GM19452 (cell line): Measurements from ENCODE around the gene FREY1.

Experiments used
- ATAC-seq: cut with Tn5 transposase; IDR thresholded peaks from one replicate; pipeline ENCODE4 v1.9.1; 2021; ENCODE audit not compliant: unreplicated experiment

The FREY1 gene

GRCh38 chr11:45896422-45896984, 10.6 kb downstream of the FREY1 start:
- no peak for ATAC-seq

GRCh38 chr11:45895553-45896259, 11.4 kb downstream of the FREY1 start:
- ATAC-seq: no peak

- no peak for ATAC-seq
Observed at GRCh38 chr11:45894555-45895247, 12.4 kb downstream of the FREY1 start.

DNA sequence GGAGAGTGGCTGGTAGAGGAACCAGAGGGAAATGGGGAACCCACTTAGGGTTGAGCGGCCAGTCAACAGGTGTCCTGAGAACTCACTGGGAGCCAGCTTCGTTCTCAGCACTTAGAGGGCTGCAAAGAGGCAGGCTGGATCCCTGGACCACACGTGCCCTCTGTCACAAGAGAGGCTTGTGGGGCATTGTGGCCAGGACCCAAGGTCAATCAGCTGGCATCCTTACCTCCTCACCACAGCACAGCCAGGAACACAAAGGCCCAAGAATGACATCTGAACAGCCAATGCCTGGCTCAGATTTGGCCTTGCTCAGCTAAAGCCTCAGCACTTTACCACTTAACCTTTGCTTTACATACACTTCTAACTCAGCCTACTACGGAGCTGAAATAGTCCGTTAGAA, 14.2 kb downstream of the FREY1 start:
- no peak for ATAC-seq

GRCh38 chr11:45890886-45891550, 16.1 kb downstream of the FREY1 start:
- ATAC-seq: no peak

- no peak for ATAC-seq
Observed at GRCh38 chr11:45889966-45890365, 17.1 kb downstream of the FREY1 start.

DNA sequence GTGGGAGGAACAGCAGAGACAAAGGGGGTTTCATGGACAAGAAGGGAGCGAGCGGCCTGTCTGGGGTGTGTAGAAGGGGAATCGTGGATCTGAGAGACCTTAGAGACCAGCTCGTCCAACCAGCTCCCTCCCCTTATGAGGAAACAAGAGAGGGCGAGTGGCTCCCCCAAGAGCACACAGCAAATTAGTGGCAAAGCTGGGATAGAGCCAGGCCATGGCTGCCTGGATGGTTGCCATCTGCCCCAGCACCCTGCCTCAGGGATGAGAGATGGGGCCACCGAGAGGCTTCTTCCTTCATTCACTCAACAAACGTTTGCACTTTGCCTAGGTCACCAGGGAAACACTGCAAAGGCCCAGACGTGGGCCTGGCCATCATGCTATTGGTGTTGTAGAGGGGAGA, 17.5 kb downstream of the FREY1 start:
- no peak for ATAC-seq

GRCh38 chr11:45887587-45887986, 19.5 kb downstream of the FREY1 start:
- no peak for ATAC-seq

DNA sequence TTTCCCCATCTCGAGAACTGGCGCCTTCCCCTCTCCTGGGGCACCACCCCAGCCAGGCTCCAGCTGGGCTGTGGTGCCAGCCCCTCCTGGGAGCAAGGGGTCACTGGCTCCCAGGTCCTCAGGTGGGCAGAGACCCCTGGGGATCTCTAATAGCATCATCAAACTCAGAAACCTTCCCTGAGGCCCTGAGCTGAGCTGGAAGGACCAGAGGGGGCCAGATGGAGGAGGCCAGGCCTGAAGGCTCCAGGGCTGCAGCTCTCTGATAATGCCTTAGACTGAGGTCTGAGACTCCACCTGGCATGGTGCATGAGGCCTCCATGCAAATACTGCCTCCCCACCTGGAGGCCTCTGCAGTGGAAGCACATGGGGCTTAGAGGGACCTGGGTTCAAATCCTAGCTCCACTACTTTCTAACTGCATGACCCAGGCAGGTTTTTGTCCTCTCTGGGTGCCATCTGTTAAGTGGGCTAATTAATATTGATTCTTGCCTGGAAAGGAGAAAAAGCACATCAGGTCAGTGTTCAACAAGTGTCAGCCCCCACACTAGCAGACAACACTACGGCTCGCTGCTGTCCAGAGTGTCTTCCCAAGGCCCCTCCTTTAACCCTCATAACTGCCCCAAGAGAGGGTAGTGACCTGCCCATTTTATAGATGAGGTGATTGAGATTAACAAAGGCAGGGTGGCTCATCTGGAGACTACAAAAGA, 20.1 kb downstream of the FREY1 start:
- no peak for ATAC-seq

GRCh38 chr11:45885921-45886721, 20.9 kb downstream of the FREY1 start:
- no peak for ATAC-seq

DNA sequence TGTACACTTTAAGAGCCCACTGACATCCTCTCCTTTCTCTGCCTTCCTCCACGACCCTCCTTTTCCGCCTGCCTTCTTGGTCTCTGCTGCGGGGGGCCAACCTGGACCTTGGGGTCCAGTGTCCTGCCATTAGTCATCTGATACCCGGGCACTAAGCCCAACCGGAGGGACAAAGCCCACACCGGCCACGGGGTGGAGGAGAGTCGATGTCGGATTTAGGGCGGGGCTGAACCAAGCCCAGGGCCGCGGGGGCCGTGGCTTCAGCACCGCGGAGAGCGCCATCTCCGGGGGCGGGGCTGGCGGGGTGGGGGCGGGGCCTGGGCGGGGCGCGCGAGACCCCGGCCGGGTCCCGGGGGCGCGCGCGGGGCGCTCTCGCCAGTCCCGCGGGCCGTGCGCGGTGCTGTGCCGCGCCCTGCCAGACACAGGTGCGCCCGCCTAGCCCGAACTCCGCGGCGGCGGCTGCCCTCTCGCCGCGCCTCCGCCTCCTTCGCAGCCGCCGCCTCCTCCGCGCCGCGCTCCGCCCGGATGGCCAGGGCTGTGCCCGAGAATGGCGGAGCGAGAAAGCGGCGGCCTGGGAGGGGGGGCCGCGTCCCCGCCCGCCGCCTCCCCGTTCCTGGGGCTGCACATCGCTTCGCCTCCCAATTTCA, 21.7 kb downstream of the FREY1 start, which contains the start of gene MAPK8IP1:
MAPK8IP1 (plus strand) TSS at position 378 of the 647 bp plus-strand sequence; CDS start at position 548, 170 bp downstream.
- peak; percentile 57 for ATAC-seq

DNA sequence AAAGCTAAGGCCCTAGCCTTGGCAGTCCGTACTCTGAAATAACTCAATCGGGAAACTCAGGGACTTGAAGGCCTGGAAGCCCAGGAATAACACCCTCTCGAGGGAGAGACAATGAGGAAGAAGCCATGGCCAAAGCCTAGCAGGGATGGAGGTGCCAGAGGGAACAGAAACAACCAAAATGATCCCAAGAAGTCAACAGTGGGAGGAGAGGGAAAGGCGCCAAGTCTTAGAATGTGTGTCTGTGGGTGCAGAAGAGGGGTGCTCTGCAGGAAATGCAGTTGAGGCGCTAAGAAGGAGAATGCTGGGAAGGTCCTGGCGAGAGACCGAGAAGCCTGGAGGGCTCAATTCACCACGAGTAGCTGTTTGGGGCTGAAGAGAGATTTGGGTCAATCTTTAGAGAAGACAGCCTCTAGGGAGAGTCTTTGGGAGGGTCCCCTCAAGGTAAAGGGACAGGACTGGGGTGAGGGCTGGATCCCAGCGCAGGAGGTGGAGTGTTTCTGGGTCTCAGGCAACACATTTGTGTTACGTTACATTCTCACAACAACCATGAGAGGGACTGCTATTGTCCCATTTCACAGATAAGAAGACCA, 22.4 kb downstream of the FREY1 start:
- ATAC-seq: no peak

DNA sequence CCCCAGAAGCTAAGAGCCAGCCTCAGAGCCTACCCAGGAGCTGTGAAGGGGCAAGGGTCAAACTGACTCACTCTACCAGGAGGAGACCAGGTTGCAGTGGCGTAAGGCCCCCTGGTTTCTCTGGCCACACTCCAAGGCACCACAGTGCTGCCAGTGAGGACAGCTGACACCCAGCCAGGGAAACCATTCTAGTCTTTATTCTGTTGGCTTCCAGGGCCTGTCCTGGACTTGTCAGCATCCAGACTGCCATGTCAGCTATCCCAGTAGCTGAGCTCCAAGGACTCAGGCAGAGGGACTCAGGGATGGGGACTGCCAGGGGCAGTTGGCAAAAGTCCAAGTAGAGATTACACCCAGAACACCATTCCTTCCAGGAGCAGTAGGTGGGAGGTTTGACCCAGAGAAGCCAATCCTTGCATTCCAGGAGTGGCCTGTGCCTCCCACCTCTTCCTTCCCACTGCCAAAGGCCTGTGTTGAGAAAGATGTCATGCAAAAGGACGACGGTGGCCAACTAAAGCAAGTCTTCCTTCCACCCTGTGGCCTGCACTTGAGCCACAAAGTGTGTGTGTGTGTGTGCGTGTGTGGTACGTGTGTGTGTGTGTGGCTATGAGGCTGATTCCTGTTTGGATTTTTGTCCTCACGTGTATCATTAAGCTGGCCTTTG, 25.2 kb downstream of the FREY1 start:
- no peak for ATAC-seq

GRCh38 chr11:45880772-45881570, 26.1 kb downstream of the FREY1 start:
- ATAC-seq: no peak

DNA sequence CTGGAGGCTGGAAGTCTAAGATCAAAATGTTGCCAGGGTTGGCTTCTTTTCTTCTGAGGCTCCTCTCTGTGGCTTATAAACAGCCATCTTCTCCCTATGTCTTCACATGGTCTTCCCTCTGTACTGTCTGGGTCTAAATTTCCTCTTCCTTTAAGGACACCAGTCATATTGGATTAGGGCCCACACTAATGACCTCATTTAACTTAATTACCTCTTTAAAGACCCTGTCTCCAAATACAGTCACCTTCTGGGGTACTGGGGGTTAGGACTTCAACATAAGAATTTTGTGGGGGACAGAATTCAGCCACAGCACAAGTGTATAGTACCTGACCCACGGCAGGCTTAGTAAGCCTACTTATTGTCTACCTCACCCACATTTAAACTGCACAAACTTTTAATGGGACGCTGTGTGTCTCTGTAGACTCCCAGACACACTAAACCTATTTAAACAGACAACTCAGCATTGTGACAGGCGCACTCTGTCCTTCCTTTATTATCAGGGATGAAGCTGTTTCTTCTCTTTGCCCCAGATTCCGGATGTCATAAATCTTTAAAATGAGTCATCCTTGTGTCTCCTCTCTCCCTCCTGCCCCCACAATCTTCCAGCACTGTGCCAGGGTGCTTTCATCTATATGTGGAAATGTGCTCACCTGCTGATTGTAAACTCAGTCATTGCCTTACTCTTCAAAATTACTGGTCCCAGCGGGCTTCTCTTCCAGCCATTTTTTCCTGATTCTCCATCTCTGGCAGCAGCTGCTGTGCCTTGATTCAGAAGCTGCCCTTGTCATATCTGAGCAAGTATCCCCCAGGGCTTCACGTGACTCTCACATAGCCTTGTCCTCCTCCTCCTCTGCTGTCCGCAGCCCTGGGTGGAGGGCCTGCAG, 27.0 kb downstream of the FREY1 start:
- no peak for ATAC-seq

DNA sequence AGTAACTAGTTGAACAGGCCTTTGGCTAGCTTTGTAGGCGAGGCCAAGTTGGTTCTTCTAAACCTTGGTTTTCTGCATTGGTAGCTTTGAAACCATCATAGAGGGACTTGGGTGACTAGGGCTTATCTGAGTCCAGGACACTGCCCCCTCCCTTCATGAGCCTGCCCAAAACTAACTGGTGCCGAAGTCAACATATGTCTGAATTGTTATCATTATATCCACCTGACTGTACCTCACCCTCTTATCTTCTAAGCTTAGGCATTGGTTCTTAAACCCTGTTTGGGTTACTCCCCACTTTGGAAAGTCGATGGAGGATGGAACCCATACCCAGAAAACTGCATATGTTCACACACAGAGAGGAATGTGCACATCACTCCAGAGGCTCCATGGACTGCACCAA, 29.2 kb downstream of the FREY1 start:
- no peak for ATAC-seq

DNA sequence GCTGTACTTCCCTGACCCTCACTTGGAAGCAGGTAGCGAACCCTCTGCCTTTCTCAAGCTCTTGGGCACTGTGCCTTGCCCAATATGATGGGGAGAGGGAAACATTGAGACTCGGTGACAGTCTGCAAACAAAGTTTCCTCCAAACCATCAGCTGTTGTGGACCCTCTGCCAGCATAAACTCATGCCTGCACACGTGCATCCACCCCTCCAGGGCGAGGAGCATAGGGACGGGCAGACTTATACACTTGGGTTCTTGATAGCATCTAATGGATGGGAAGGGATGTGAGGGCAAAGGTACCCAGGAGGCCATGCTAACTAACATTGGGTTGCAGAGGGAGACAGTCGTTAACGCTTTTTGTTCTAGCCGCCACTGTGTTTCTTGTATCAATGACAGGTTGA, 29.9 kb downstream of the FREY1 start:
- ATAC-seq: no peak
